ENCODE results near the gene CCR7. TPM values are rescaled to one million over a fixed set of nuclear protein-coding genes. Genes with fewer than 3 reads are reported as not detected.

The CCR7 gene
- total and polyA plus RNA-seq, 2 of the 13 experiments (the other 11 are each of a cell fraction or from before 2014, with no cell fraction given) = 0.04 to 0.53 TPM

DNA sequence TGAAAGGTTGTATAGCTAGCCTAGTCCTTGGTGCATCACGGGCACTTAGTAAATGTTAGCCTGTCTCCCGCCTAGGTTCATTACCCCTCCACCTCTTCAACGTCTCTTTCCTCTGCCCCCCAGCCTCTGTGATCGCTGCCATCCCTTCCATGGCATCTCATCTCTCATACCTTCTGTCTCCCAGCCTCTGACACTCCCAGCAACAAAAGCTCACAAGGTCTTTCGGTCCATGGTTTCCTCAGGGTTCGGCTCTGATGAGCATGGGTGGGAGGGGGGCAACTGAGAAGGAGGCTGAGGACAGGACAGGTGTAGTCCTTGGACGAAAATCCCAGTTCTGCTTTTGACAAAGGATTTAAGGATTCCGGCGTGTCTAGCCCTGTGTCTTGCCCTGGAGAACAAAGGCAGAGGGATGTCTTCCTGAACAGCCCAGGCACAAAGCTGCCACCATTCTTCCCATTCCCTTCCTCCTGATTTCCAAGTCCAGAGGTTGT lies 16.7 kb downstream of the CCR7 start:
- CTCF ChIA-PET (ENCODE audit: low intra/inter-chr PET ratio, low total read pairs) = no interaction called here
- intact Hi-C loops (cut with micrococcal nuclease; ENCODE audit: unreplicated experiment) (no loop called here), in situ Hi-C loops (cut with HindIII; ENCODE audit: extremely low pct_ligation_motif_present, low pct_unique_long_range_greater_than_20kb) (no loop called here)
- Histone ChIP-seq H3K79me2 (ENCODE audit: insufficient read depth, low read length) (no peaks in the 10 kb centered on the region), H3K4me2 (ENCODE audit: low read depth, low read length) (peak overlapping the region; percentile 90), H3K9me3 (ENCODE audit: low read length) (no peaks in the 10 kb centered on the region), H2AFZ (ENCODE audit: low read length) (no peak overlapping the region), H3K4me1 (ENCODE audit: insufficient read depth, low read length) (peaks cover 73% of the 10 kb centered on the region), H3K27me3 (ENCODE audit: control insufficient read depth in 1 of 2, insufficient read depth in 2 of 2, low read length in 2 of 2) (no peaks in the 10 kb centered on the region), H3K9ac (ENCODE audit: insufficient read depth, low read depth, low read length) (peak overlapping the region; percentile 70), H3K27ac (ENCODE audit: extremely low read length, insufficient read depth, low read length) (peak overlapping the region; percentile 85), H3K36me3 (replicated peaks in 1 of 2; ENCODE audit: control insufficient read depth in 1 of 2, insufficient read depth in 2 of 2, low read length in 2 of 2) (no peaks in the 10 kb centered on the region), H3K4me3 (replicated peaks in 1 of 3; ENCODE audit: insufficient read depth in 1 of 3, low read depth in 2 of 3, low read length in 3 of 3) (peak overlapping the region; percentile 10 to 58 (median 16); a peak in 5 of 6 replicates), H4K20me1 (ENCODE audit: insufficient read depth, low read length) (no peaks in the 10 kb centered on the region)
- DNase-seq (ENCODE audit: low spot score) = no peak
- 38% methylated on average over 9 of the region's 9 CpGs for WGBS (ENCODE audit: low lambda C conversion rate)
- FAIRE-seq = no peak
- no peak for ATAC-seq
- no TSS peak for BruUV-seq (replicated peaks)
- POLR2A ChIA-PET = interaction anchor here (0.6 to 4.3 kb wide), 20 partner anchors 10 to 1140 kb away, joined by 3 to 106 read pairs (median 5); partner anchors contain the start of genes EIF1, IGFBP4, KRT19 and TOP2A
- TF ChIP-seq, protein P1, sequence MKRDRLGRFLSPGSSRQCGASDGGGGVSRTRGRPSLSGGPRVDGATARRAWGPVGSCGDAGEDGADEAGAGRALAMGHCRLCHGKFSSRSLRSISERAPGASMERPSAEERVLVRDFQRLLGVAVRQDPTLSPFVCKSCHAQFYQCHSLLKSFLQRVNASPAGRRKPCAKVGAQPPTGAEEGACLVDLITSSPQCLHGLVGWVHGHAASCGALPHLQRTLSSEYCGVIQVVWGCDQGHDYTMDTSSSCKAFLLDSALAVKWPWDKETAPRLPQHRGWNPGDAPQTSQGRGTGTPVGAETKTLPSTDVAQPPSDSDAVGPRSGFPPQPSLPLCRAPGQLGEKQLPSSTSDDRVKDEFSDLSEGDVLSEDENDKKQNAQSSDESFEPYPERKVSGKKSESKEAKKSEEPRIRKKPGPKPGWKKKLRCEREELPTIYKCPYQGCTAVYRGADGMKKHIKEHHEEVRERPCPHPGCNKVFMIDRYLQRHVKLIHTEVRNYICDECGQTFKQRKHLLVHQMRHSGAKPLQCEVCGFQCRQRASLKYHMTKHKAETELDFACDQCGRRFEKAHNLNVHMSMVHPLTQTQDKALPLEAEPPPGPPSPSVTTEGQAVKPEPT (CRISPR knock-in tag; IDR thresholded peaks at IDR 0.05; ENCODE audit: low read depth) = no peak
- TF ChIP-seq, protein P2, sequence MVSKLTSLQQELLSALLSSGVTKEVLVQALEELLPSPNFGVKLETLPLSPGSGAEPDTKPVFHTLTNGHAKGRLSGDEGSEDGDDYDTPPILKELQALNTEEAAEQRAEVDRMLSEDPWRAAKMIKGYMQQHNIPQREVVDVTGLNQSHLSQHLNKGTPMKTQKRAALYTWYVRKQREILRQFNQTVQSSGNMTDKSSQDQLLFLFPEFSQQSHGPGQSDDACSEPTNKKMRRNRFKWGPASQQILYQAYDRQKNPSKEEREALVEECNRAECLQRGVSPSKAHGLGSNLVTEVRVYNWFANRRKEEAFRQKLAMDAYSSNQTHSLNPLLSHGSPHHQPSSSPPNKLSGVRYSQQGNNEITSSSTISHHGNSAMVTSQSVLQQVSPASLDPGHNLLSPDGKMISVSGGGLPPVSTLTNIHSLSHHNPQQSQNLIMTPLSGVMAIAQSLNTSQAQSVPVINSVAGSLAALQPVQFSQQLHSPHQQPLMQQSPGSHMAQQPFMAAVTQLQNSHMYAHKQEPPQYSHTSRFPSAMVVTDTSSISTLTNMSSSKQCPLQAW (CRISPR knock-in tag; IDR thresholded peaks at IDR 0.05) = peak; percentile 57; the same call in 1 of the 2 replicates
- TF ChIP-seq ARHGAP35 (CRISPR knock-in tag; IDR thresholded peaks at IDR 0.05; ENCODE audit: borderline replicate concordance) (0 out of 2 replicates have a peak, but pooled peaks have one; percentile 7), ZNF354B (CRISPR knock-in tag; IDR thresholded peaks at IDR 0.05) (0 out of 2 replicates have a peak, but pooled peaks have one; percentile 77), ZMYM3 (CRISPR knock-in tag; IDR thresholded peaks at IDR 0.05) (no peak), ISX (CRISPR knock-in tag; conservative IDR thresholded peaks at IDR 0.05) (no peak), ZNF781 (CRISPR knock-in tag; IDR thresholded peaks at IDR 0.05; ENCODE audit: borderline replicate concordance, not compliant biosample characterization) (peak; percentile 6), ZNF124 (CRISPR knock-in tag; IDR thresholded peaks at IDR 0.05) (no peak), EP300 (IDR thresholded peaks at IDR 0.05; ENCODE audit: low read depth in 2 of 2, low read length in 2 of 2) (no peak), EP300 (CRISPR knock-in tag; IDR thresholded peaks at IDR 0.05; ENCODE audit: borderline replicate concordance) (no peak), HNRNPL (IDR thresholded peaks at IDR 0.05; ENCODE audit: low read depth, low read length) (0 out of 2 replicates have a peak, but pooled peaks have one; percentile 0), IKZF4 (CRISPR knock-in tag; IDR thresholded peaks at IDR 0.05; ENCODE audit: borderline replicate concordance, low read depth, not compliant biosample characterization) (peak; percentile 4), ZBTB21 (CRISPR knock-in tag; IDR thresholded peaks at IDR 0.05) (no peak), HNRNPH1 (optimal IDR thresholded peaks at IDR 0.05; ENCODE audit: low read depth, low read length) (no peak)
- TF ChIP-seq, protein P3, sequence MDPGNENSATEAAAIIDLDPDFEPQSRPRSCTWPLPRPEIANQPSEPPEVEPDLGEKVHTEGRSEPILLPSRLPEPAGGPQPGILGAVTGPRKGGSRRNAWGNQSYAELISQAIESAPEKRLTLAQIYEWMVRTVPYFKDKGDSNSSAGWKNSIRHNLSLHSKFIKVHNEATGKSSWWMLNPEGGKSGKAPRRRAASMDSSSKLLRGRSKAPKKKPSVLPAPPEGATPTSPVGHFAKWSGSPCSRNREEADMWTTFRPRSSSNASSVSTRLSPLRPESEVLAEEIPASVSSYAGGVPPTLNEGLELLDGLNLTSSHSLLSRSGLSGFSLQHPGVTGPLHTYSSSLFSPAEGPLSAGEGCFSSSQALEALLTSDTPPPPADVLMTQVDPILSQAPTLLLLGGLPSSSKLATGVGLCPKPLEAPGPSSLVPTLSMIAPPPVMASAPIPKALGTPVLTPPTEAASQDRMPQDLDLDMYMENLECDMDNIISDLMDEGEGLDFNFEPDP (CRISPR knock-in tag; conservative IDR thresholded peaks at IDR 0.05) = peak; percentile 87; the same call in 1 of the 2 replicates
